ENCODE data around the gene YIPF4.
A peak's percentile ranks its signal among the peaks of the same experiment; 100 is the strongest.
"Not testable (repeated sequence)": the region's sequence is repeated elsewhere in the genome, so short reads cannot be mapped to it uniquely, and the experiment has no call there.

YIPF4 gene

DNA sequence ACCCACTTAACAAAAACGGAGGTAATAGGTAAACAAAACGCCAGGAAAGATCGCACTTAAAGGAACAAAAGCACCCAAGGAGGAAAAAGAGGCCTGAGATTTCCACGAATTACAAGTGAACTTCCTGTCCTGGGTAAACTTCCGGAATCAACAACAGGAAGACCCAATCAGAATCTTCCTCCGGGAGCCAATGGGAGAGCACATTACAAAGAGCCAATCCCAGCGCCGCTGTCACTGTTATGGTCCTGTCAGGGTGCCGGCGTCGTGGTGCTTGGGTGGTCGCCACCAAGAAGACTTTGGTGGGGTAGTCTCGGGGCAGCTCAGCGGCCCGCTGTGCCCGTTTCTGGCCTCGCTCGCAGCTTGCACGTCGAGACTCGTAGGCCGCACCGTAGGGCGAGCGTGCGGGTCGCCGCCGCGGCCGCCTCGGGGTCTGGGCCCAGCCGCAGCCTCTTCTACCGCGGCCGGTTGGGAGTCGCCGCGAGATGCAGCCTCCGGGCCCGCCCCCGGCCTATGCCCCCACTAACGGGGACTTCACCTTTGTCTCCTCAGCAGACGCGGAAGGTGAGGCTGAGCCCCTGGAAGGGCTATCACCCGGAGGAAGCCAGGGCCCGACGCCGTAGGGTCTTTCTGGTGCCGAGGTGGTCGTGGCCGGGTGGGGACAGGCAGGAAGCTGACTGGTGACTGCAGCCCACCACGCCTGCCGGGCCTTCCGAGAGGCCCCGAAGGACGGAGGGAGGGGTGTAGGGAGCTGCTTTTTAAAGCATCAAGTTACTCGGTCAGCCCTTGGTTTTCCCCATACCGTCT lies at the start of gene YIPF4:
YIPF4 (plus strand) TSS at position 231 of the 804 bp plus-strand sequence; CDS start at position 483, 252 bp downstream.
- peak; percentile 79 for DNase-seq

- no peak for DNase-seq
Measured at GRCh38 chr2:32228181-32228580, 49.5 kb upstream of the YIPF4 start.

- no peak for DNase-seq
Measured at GRCh38 chr2:32229635-32230034, 48.1 kb upstream of the YIPF4 start.

DNA sequence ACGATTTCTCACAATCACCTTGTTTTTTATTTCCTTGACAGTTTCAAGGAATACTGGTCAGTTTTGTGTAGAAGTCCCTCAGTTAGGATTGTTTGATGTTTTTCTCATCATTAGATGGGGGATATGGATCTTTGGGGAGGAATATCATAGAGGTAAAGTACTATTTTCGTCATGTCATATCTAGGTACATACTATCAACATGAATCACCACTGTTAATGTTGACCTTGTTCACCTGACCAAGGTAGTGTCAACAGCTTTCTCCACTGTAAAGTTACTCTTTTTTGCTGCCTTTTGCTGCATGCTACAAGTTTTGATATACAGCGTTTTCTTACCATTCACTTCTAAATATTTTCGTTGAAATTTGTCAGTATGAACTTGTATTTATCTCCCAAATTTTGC lies 45.7 kb upstream of the YIPF4 start:
- no peak for DNase-seq

DNA sequence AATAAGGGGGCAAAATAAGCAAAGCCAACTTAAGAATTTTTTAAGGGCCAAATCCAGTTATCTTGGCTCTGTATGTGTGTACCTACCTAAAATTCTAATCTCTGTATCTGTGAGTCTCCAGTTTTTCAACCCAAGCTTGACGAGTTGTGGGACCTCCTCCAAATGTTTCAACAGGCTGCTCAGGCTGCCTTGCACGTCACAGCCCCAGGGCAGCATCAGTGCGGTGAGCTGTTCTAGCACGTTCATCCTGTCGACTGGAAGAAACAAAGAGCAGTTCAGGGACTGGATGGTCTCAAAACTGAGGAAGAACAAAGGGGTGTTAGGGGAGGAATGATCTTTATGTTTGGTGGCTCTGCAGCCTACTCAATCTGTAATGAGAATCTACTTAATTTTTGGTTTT lies 42.4 kb upstream of the YIPF4 start:
- DNase-seq: no peak

DNA sequence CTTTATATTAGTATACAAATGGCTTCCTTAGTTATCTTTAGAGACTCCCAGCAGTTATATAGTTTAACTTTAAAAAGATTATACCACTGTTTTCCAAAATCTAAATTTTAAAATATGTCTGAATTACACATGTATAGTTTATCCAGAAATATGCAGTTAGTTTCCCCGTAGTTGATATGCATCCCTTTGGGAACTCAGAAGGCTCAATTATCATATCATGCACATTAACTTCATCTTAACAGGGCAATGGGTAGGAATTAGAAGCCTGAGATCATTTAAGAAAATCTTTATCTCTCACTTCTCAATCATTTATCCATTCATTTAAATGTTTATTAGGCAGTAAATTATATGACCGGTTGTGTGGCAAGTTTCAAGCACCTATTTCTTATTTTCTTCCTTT lies 40.2 kb upstream of the YIPF4 start:
- DNase-seq: no peak

DNA sequence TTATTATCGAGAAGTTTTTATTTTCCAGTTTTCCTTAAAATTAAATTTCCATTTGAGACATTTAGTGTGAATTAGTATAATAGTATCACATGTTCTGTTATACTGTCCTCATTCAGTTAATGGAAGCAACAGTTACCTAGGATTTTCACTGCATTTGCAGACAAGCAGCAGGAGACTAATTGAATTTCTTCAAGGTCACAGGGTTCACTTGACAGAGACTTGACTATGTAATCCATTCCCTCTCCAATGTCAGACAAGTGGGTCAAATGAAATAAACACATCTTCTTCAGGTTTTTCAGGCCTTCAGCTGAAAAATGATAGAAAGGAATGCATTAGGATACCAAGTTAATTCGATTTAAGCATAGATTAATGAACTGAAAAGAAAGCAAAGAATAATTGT lies 39.7 kb upstream of the YIPF4 start:
- DNase-seq: no peak

- no peak for DNase-seq
Measured at GRCh38 chr2:32242331-32242730, 35.4 kb upstream of the YIPF4 start.

- no peak for DNase-seq
Measured at GRCh38 chr2:32246911-32247310, 30.8 kb upstream of the YIPF4 start.

GRCh38 chr2:32248299-32248698 lies 29.4 kb upstream of the YIPF4 start:
- DNase-seq: no peak

GRCh38 chr2:32249731-32250236 lies 27.9 kb upstream of the YIPF4 start:
- DNase-seq: no peak

DNA sequence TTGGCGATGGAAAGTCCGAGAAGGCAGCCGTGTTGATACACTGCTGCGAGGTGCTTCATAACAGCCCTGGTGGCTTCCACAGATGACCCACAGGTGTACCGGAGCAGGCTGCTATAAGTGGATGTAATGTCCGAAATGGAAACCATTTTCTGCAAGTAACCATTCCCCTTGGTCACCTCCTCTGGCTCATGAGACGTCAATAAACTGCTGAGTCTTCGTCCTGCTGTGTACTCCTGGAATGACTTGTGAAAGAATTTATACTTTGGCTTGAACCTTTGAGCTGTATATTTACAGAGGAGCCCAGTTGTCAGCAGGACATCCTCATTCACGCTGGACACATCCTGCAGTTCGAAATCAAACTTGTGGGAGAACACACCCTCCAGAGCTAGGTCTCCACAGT lies 27.4 kb upstream of the YIPF4 start:
- no peak for DNase-seq

- no peak for DNase-seq
Measured at GRCh38 chr2:32258242-32258641, 19.5 kb upstream of the YIPF4 start.

DNA sequence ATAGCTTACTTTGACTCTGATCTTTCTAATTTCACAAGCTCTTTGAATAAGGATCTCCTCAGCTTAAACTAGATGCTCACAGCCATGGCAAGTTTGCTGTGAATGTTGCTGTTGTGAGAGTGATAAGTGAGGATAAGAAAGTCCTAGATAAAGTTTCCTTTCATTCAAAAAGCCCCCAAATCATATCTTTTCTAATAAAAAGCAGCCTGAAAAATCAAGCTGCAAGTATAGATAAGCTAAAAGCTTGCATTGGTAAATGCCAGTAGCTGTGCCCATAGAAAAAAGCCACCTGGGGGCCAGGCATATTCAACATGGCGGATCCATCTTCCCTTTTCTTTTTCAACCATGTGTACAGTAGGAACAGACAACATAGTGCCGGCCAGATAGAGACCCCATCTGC lies 17.3 kb upstream of the YIPF4 start:
- DNase-seq: no peak

GRCh38 chr2:32262105-32262504 lies 15.6 kb upstream of the YIPF4 start:
- DNase-seq: peak; percentile 58

- DNase-seq: peak; percentile 43
Measured at GRCh38 chr2:32264422-32265105, 13.1 kb upstream of the YIPF4 start, which contains the start of gene NLRC4. Gene NLRC4 (minus strand): TSS chr2:32264886. CDS start chr2:32256775, 8,111 bp downstream.

- DNase-seq: no peak
Measured at GRCh38 chr2:32271063-32271462, 6.6 kb upstream of the YIPF4 start.

DNA sequence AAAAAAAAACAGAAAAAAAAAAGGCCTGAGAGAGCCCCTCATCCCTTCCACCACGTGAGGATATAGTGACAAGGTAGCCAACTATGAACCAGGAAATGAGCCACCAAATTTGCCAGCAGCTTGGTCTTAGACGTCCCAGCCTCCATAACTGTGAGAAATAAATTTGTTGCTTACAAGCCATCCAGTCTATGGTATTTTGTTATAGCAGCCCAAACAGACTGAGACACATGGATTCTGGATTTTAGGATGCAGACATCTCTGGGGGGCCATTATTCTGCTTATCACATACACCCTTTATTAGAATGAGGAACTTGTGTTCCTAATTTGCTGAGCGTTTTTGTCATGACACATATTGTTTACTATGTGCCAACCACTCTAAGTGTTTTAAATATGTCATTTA lies 5.4 kb upstream of the YIPF4 start:
- DNase-seq: no peak

GRCh38 chr2:32274289-32274688 lies 3.4 kb upstream of the YIPF4 start:
- DNase-seq: no peak

DNA sequence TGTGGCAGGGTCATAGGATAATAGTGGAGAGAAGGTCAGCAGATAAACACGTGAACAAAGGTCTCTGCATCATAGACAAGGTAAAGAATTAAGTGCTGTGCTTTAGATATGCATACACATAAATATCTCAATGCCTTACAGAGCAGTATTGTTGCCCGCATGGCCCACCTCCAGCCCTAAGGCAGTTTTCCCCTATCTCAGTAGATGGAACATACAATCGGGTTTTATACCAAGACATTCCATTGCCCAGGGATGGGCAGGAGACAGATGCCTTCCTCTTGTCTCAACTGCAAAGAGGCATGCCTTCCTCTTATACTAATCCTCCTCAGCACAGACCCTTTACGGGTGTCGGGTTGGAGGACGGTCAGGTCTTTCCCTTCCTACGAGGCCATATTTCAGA lies 1.9 kb upstream of the YIPF4 start:
- not testable (repeated sequence) for DNase-seq

GRCh38 chr2:32277363-32277673 lies 386 bp upstream of the YIPF4 start:
- DNase-seq: no peak

GRCh38 chr2:32278478-32278853 lies 762 bp downstream of the YIPF4 start:
- DNase-seq: no peak

DNA sequence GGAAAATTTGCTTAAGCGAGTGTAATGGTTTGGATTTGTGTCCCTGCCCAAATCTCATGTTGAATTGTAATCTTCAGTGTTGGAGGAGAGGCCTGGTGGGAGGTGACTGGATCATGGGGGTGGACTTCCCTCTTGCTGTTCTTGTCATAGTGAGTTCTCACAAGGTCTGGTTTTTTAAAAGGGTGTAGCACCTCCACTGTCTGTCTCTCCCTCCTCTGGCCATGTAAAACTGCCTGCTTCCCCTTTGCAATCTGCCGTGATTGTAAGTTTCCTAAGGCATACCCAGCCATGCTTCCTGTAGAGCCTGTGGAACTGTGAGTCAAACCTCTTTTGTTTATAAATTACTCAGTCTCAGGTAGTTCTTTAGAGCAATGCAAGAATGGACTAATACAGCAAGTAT lies 6.6 kb downstream of the YIPF4 start:
- DNase-seq: no peak

Measured in GDM1 (cell line).